HuH-7.5 (cell line): ENCODE results near the gene GALNT18.

Source experiments
- DNase-seq: peaks from one replicate; pipeline ENCODE4 v3.0.0; 2011; ENCODE audit warnings: low spot score

The GALNT18 gene

DNA sequence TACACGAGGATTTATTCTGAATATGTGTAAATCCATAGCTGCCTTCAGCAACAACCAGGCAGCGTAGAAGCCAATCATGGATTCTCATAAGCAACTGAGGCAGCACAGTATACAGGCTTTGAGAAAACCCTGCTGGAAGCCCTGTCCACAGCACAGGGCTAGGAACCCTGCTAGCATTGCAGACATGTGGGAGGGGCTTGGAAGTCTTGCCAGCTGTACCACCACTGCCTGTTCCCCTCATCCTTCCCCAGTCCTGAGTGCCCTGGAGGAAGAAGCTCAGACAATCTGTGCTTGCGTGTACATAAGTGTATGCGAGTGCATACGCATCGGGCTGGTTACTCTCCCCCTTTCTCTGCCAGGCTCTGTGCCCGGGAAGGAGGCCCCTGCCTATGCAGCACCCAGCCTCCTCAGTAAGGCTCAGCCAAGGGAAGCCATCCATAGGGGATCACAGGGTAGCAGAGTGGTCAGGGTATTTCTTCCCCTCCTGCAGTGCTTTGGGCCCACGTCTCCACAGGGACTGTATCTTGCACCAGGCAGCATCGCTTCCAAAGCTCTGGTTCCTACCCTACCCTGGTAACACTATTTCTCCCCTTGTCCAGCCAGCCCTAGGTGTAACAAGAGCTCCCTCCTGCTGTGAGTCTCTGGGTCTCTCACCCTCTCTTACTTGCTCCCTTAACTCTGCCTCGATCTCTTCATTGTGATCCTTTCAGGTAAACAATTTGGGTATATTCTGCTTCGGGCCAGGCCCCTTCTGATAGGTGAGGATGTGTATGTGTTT is 90.5 kb downstream of the GALNT18 start:
- DNase-seq = no peak

- DNase-seq = no peak
Observed at GRCh38 chr11:11528986-11529385, 92.8 kb downstream of the GALNT18 start.

GRCh38 chr11:11525283-11525682 is 96.5 kb downstream of the GALNT18 start:
- DNase-seq = no peak

GRCh38 chr11:11524436-11525061 is 97.3 kb downstream of the GALNT18 start:
- no peak for DNase-seq

DNA sequence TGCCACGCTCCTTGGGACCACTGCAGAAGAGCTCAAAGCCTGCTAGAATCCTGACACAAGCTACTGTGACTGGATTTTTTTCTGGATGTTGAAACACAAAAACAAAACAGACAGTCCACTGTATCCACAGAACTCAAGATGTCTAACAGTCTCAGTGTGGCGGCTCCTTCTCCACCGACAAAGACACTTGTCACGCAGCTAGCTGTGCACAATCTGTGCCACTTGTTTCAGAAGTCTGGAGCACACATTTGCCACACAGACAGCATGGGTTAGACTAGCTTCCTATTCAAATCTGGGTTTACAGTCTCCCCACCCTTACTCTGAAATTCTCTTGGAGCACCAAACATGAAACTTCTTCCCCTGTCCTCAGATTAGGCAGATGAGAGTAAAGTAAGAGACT is 99.2 kb downstream of the GALNT18 start:
- no peak for DNase-seq

DNA sequence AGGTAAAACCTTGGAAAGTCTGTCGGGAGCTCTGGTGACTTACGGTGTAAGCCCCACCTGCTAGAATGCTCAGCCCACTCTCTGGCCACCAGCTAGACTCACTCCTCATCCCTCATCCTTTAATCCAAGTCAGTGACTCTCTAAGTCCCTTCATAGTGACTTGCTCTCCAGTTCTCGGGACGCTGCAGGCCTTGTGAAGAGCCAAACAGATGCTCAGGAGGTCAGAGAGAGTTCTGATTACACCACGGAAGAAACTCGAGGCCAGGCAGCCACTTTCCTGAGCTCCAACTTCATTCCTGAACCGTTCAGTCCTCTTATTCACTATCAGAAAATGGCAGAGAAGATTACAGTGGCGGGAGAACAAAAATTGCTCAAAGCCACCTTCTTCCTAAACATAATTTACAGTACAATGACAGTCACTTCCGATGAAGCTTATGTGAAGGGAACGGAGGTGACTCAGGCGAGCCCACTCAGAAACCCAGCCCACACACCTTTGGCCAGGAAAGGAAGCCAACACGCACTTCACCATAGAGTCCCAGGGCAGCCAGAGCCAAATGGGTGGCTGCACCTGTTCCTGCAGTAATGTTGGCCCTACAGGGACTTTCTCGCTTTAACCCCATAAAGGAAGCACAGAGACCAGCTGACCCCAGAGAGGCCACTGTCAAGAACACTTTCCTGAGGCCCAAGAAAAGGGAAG is 100.4 kb downstream of the GALNT18 start:
- no peak for DNase-seq

- DNase-seq = no peak
Observed at GRCh38 chr11:11520231-11521015, 101.4 kb downstream of the GALNT18 start.

DNA sequence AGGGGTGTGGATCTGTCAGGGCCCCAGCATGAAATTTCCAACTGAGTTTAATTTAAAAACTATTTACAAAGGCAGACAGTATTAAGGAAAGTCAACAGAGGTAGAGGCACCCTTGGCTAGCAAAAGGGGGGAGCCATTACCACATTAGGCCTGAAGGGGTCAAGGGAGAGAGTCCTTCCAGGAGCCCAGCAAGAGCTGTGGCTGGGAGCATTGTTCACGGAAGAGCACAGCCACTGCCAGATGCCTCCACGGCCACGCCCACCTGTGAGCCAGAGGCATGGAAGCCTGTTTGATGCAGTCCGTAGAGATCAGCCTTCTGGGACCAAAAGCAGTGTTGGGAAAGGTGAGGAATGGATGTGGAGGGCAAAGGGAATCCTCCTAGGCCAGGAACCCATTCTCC is 102.6 kb downstream of the GALNT18 start:
- no peak for DNase-seq

- DNase-seq = no peak
Observed at GRCh38 chr11:11514246-11514645, 107.6 kb downstream of the GALNT18 start.

GRCh38 chr11:11513422-11513821 is 108.4 kb downstream of the GALNT18 start:
- DNase-seq = no peak

GRCh38 chr11:11512929-11513328 is 108.9 kb downstream of the GALNT18 start:
- DNase-seq = no peak

DNA sequence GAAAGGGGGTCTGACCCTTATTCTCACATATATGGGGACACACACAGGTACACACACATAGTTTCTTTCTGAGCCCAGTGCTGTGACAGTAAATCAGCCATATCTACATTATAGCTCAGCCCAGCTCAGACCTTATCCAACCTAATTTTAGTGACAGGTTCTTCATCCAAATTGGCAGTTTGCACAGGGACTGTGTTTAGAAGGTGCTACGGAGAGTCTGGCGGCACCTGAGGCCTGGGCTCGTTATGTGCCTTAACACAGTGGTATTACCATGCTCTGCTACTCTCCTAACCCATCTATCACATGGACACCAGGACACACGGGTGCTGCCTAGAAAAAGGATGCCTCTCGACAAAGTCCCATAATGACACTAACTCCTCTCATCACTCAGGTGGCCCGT is 109.3 kb downstream of the GALNT18 start:
- DNase-seq = no peak

GRCh38 chr11:11512090-11512489 is 109.7 kb downstream of the GALNT18 start:
- no peak for DNase-seq

DNA sequence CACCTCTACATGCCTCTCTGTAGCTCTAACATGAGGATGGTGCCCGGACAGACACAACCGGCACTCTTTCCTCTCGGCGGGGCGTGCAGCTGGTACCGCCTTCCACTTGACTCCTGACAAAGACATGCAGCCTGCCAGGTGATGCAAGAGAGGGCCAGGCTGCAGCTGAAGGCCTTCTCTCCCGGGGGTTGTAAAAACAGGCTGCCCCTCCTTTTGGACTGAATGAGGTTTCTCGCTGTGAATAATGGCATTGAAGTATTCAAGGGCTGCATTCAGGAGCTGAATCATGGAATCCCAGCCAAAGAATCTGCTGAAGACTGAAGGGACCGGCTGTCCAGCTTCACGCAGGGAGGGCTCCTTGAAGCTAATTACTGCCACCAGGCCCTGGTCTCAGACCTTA is 110.9 kb downstream of the GALNT18 start:
- no peak for DNase-seq

- DNase-seq = no peak
Observed at GRCh38 chr11:11505692-11506091, 116.1 kb downstream of the GALNT18 start.

- no peak for DNase-seq
Observed at GRCh38 chr11:11505190-11505589, 116.6 kb downstream of the GALNT18 start.

GRCh38 chr11:11504071-11504470 is 117.7 kb downstream of the GALNT18 start:
- DNase-seq = no peak

GRCh38 chr11:11502263-11502861 is 119.4 kb downstream of the GALNT18 start:
- no peak for DNase-seq

GRCh38 chr11:11501546-11502262 is 120.1 kb downstream of the GALNT18 start:
- no peak for DNase-seq

DNA sequence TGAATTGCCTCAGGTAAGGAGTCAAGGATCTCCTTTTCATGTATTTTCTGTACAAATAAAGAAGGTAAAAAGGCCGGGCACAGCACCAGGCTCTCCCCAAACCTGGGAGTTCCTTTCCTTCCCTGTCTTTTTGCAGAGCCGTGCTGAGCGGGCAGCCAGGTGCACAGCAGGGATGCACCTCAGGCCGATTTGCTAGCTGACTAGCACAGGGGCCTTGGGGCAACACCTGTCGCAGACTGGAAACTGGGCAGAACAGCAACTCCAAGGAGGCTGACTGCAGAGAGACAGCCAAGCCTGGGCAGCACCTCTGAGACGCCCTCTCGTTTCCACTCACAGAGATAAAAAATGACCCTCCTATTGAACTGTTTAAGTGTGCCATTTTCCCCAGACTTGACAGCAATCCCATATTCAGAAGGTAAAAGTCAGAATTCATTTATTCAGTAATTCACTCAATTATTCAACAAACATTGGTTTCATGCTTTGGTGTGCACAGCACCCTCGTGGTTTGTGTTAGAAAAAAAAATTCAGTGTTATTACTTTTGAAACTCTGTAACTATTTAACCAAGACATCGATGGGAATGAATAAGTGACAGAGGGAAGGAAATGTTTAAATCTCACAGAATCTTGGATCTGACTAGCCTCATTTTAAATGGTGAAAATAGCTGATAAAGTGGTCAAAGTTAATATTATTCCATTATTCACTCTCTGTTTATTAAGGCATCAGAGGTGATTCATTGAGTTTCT is 120.9 kb downstream of the GALNT18 start:
- no peak for DNase-seq

DNA sequence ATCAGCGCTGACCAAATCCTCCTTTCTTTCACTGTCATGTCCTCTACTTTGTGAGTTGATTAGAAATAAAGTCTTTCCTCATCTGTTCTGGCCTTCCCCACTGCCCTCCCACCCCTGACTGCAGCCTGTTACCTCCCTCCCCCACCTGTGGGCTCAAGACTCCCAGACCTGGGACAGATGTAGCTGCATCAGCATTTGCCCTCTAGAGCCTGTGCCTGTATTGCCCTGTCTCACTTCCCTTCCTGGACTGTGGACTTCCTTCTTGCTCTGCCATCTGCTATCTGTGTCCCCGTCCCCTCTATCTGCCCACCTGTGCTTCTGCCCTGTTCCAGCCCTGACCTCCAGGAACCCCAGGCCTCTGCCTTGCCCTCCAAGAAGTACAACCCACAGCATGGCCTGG is 122.5 kb downstream of the GALNT18 start:
- no peak for DNase-seq
